NCI-H1436 treated with DMSO at 0.1 percent for 48 hours (cell line): ENCODE results near the gene CRTAC1.

Source experiments
- DNase-seq: peaks from one replicate; lab custom pipeline; 2025; lab: John Stamatoyannopoulos, UW

CRTAC1 gene

DNA sequence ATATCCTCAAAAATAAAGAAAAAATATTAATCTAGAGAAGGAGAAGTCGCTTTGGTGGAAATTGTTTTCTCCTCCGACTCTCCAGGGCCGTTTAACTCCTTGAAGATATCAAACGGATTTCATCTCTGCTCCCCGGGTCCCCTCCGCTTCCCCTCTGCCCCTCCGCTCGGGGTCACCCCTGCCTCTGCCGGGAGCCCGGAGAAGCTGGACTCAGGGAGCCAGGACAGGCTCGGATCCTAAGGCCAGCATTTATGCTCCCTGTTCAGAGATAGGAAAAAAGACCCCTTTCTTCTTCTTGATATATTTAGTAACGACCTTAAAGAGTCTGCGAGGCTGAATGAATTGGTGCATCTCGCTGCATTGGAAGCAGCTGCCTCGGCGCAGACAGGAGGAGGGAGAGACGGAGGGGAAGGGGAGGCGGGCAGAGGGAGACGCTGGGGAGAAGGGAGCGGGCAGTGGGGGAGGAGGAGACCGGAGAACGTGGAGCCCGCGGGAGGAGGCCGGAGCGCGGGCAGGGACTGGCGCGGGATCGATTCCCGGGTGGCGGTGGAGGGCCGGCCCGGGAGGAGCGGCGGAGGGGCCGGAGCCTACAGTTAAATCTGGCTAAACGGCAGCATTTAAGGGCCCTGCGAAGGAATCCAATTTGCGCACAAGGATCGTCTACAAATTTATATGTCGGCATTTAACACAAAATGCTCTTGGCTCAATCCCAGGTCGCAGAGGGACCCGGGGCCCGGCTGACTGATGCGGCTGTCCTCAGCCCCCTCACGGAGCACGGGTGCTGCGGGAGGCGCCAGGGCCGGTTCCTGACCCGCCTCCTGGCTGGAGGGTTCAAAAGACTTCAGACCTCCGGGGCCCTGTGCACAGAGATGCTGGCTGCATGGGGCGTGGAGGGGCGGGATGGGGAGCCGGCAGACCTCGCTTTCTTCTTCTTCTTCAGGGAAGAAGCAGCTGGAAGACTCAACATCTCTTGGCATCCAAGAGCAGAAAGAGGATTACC lies 55.6 kb downstream of the CRTAC1 start:
- DNase-seq: no peak

DNA sequence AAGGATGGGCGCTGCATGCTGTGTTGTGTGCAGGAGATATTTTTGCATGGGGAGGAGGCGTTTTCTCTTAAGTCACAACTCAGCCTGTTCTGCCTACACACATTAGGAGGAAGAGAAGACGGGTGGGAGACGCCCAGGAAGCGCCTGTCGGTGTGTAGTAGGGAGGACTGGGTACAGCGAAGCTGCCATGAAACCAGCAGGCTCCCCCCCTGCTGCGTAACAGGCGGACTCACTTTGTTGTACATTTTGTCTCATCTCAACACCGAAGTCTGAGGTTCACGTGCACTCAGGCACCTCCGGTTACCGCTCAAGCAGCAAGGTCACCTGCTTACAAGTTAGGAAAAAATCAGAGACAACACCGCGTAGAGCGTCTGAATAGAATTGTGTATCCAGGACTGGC lies 56.3 kb downstream of the CRTAC1 start:
- no peak for DNase-seq

DNA sequence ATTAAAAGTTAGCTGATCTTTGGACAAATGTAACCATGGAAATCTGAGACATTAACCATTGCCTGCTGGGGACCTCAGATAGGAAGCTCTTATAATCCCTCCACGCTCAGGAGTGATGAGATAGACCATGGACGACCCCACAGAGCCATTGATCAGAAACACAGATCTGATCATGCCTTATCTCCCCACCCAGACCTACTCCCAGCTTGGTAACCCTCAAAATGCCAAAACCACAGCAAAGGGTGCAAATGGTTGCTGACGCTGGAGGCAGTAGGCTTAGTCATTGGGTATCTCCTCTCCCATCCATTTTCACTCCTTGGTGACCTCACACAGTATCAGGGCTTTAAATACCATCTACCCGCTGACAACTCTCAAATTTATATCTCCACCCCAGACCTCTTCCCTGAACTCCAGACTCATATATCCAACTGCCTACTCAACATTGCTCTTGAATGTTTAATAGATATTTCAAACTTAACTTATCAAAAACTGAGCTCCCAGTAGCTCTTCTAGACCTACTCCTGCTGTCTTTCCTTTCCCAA lies 60.8 kb downstream of the CRTAC1 start:
- no peak for DNase-seq

DNA sequence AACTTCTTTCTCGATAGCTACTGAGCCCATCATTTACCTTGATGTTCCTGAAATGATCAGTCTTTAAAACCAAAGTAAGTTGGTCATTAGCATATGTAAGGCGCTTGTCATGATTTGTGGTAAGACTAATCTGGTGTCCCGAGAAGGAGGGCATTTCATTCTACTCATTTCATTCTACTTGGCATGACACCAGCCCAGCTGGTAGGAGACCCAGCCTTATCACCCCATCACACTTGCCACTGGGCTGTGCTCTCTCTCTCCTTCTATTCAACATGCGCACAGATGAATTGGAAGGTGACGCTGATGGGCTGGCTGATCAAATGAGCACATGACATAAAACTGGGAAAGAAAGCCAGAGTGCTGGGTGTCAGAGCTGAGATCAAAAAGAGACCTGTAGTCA lies 65.7 kb downstream of the CRTAC1 start:
- no peak for DNase-seq

DNA sequence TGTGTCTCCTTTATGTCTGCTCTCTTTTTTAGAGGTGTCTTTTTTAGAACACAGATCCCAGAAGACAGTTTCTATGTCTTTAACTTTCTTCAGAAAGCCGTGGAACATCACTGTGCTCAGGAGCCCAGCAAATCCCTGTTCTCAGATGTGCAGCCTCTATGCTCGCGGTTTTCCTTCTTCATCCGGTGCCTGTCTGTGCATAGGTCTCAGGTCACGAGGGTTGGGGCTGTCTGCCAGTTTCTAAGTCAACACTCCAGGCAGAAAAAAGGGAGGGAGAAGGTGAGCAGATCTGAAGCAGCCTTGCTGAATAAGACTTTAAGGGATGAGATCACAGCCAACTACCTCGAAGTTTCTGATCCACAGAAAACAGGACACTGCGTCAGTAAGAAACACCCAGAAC lies 68.5 kb downstream of the CRTAC1 start:
- no peak for DNase-seq

DNA sequence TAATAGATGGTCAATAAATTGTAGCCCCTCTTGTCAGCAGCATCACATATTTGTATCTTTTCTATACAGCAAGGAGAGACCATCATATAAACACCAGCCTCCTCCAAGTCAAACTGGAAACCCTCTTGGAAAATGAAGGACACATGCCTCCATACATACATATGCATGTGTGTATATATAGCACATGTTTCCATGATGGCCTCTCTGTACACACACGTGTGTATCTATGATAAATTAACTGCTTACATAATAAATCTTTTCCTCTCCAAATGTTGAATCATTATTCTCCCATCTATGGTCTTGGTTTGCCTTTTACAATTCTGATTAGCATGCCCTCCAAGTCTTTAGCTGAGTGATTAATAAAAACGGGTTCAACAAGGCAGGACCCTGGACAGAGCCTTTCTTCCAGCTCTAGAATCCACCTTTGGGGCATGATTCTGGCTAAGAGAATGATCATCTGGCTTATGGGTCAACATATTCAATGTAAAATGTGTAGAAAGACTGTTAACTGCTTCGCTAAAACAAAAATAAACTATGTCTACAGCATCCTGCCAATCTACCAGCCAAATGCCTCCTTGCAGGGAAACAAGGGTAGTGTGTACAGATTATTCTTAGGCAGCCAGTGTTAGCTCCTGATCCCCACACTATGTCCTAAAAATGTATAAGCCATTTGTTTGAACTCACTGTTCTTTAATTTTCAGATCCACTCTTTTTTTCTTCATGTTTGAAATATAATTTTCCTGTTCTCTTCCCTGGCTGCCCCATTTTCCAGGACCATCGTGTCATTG lies 70.0 kb downstream of the CRTAC1 start:
- DNase-seq: no peak

DNA sequence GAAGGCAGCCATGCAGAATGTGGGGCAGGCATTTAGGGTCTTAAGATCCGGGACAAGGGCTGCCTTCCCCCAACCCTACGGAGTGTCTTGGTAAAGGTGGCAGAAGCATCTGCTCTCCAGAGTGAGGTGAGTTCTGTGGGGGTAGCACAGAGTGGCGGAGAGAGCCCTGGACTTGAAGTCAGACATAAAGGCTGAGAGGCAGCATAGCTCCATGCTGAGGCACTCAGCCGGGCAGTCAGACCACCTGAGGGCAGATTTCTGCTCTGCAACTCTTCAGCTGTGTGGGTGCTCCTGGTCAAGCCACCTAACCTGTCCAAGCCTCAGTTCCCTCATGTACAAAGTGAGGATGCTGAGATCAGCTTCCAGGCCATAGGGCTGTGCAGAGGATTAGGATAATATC lies 81.0 kb downstream of the CRTAC1 start:
- no peak for DNase-seq

DNA sequence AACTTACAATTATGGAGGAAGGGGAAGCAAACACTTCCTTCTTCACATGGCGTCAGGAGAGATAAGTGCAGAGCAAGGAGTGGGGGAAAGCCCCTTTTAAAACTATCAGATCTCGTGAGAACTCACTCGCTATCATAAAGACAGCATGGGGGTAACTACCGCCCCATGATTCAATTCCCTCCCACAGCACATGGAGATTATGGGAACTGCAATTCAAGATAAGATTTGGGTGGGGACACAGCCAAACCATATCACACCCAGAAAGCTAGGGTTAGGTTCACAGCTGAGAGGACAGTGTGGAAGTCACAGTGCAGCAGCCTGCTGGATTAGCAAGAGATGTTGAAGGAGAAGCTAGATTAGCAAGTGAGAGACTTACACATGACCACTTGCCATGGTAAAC lies 81.6 kb downstream of the CRTAC1 start:
- no peak for DNase-seq

DNA sequence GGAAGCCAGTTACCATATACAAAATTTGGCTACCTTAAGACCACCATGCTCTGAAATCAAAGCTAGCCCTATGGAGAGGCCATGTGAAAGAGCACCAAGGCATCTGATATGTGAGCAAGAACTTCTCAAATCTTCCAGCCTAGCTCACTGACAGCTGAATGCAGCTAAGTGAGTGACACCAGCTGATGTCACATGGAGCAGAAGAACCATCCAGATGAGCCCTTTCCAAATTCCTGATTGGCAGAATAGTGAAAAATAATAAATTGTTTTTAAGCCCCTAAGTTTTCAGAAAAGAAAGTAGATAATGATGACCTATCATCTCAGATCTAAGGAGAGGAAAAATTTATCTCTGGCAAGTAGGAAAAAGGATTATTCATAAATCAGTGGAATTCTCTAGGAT lies 85.6 kb downstream of the CRTAC1 start:
- DNase-seq: no peak

DNA sequence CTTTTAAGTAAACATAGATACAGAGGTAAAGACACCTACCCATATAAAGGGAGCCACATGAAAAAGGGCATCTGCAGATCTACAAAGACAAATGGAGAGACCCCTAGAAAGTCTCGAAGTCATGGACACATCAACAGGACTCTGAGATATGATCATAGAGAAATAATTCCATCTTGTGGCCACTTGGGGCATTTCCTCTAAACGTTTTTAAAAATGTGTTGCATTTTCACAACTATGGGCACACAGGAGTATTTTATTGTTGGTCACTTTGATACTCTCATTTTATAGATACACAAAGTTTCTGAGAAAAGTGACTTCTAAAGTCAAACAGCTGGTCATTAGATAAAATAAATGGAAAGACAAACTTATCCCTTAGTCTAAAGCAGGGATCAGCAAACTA lies 87.1 kb downstream of the CRTAC1 start:
- DNase-seq: no peak

DNA sequence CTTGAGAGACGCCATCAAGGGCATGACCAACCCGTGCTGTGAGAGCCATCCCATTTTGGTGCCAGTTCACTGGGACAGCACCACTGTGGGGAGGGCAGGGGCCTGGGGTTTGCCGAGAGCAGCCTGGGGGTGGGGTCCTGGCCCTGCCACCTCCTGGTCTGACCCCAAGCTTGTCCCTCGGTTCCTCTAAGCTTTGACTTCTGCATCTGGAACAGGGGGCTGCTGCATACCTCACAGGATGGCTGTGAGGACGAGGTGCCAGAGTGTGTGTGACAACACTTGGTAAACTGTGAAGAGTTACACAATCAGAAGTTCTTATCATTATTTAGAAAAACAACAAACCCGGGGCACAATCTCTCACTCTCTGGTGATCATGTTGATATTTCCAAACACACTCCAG lies 89.9 kb downstream of the CRTAC1 start:
- no peak for DNase-seq

DNA sequence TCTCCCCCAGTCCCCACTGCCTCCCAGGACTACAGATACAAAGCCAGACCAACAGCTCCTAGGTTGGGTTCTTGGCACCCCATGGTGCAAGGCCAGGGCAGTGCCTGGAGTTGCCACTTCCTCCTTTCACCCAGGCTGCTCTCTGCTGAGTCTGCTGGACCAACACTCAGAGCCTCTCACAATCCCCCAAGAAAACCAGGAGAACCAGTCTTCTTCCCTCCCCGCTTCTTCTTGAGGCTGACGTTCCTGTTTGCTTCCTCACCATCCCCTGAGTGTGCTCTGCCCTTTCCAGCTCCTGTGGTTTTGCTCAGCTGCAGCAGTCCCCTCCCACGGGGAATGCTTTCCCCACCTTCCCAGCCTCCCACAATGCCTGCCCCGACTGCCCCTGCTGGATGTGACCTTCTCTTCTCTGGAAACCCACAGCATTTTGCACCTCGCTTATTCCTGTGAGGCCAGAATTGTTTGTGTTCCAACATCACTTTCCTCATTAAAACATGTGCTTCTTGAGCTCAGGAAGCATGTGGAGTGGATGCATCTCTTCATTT lies 90.9 kb downstream of the CRTAC1 start:
- DNase-seq: no peak

DNA sequence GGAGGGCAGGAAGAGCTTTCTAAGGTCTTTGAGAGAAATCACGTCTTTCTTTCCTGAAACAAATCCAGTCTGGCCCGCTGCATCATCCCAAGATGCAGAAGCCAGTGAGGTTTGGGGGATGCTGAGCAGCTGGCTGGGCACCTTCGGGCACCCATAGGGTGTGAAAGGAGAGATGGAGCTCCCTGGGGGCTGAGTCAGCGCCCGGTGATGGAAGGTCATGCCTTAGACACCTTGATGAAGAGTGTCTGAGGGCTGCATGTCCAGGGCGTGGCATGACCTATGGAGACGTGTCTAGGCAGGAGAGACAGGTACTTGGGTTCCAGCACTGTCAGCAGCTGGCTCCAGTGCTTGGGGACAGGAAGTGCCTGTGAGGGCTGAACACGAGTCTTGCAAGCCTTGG lies 92.5 kb downstream of the CRTAC1 start:
- no peak for DNase-seq

DNA sequence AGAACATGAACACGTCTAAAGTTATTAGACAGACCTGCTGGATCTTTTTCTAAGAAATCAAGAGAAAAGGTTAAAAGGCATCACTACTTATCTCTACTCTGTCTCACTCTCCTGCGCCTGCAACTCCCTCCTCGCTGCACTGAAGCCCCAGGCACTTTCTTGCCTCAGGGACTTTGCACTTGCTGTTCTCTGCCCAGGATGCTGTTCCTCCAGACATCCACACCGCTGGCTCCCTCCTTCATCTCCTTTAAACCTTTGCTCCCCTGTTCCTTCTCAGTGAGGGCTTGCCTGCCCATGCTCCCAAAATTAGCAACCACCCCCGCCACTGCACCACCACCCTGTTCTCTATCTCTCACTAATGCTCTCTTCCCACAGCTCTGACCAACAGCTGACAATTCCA lies 93.4 kb downstream of the CRTAC1 start:
- DNase-seq: no peak

DNA sequence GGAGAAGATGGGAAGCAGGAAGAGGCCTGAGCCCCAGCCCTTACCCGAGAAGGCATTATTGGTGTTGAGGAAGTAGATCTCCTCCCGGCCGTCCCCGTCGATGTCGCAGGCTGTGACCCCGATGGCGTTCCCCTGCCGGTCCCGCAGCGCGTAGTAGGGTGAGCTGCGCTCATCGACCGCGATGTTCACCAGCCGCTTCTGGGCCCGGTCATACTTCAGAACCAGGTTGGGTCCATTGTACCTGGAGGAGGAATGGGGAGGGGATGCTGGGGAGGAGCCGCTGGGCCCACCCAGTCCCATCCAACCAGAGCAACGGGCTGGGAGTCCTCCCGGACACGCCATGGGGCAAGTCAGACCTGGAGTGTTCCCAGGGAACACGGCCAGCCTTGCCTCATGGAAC lies 94.3 kb downstream of the CRTAC1 start:
- no peak for DNase-seq

DNA sequence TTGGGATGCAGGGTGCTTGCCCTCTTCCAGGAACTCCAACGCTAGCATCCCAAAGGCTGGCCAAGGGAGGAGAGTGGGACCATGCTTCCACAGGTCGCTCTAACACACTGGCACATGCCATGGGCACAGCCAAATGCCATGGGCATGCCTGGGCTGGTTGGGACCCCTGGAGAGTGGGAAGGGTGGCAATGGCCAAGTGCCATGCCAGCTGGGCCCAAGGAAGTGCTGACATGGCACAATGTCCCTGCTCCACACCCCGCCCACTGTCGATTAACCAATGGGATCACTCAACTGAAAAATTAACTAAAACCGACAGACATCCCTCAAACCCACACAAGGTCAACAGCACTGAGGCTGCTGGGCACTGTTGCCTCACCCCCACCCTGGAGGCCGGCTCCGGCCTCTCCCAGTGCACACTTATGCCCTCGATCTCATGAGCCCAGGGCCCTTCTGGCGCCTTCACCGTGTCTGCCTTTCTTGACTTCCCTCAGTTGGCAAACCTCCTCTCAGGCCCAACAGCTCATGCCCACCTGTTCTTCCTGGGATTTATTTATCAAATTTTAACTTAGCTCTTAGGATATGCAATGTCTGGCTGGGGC lies 97.4 kb downstream of the CRTAC1 start:
- no peak for DNase-seq

DNA sequence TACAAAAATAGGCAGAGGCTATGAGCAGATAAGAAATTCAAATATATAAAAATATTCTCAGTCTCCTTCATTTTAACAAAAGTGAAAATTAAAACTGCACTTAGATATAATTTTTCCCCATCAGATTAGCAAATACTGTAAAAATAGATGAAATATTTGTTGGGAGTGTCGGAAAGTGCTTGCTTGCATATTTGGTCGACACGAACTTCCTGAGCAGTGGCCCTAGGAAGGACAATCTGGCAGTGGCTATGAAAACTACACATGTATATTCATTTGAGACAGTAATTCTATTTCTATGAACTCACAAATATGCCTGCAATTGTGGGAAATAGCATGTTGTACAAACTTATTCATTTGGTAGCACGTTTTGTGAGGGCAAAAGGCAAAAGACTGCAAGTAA lies 99.4 kb downstream of the CRTAC1 start:
- DNase-seq: no peak

DNA sequence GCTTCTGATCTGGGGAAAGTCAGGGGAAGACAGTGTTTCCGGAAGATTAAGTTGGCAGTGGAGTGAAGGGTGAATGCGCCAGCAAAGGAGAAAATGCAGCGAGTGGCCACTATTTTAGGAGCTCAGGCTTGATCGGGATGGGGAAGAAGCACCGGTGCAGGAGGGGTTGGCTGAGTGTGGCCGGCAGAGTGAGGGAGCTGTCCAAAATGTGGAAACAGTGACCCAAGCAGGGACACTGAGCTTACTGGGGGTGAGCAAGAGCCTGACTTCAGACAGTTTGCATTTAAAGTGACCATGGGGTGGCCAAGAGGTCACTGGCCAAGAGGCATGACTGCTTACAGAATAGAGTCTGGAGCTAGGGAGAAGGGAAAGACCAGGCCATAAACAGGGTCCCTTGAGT lies 101.5 kb downstream of the CRTAC1 start:
- no peak for DNase-seq

DNA sequence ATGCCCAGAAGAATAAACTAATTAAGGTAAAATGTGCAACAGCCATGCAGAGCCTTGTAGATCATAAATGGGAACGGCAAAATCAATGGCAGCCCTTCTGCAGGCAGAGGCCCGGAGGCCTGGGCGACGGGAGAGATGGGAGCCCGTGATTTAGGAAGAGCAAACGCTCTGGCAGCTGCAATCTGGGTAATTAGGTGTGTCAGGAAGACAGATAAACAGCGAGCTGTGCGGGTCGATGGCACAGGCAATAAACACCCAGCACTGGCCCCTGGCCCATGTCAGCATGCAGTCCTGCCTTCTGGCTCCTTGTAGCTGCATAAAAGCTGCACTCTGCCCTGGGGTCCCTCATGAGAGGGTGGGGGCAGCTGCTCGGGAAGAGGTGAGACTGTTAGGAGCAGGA lies 102.8 kb downstream of the CRTAC1 start:
- DNase-seq: no peak

DNA sequence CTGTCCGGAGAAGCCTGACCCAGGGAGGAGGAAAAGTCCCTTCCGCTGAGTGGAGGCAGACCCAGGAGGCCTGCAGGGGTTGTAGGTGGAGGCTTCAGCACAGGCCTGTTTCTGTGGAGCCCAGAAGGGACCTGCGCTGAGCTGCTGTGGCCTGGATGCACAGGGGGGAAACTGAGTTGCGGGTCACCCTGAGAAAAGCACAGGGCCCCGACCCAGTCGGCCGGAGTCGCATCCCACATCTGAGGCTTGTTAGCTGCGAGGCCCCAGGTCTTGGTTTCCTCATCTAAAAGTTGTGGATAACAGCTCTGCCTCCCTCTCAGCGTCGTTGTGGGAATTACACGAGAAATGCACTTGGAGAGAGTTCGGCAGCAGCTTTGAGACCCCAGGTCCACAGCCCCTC lies 104.4 kb downstream of the CRTAC1 start:
- DNase-seq: no peak

DNA sequence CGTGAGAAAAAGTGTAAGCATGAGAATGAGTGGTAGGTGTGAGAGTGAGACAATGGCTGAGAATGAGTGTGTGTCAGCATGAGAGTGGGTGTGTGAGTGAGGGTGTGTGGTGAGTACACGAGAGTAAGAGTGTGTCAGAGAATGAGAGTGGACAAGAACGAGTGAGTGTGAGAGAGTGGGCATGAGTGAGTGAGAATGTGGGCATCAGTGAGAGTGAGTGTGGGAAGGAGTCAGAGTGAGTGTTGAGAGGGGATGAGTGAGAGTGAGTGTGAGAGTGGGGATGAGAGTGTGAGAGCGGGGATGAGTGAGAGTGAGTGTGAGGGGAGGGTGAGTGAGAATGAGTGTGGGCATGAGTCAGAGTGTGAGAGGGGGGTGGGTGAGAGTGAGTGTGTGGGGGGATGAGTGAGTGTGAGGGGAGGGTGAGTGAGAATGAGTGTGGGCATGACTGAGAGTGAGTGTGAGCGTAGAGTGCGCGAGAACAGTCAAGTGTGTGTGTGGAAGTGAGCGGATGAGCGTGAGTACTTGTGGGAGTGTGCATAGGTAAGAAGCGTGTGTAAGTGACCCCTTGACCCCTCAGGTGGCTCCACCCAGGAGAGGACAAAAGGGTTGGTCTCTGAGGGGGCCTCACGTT lies 105.0 kb downstream of the CRTAC1 start:
- DNase-seq: no peak

DNA sequence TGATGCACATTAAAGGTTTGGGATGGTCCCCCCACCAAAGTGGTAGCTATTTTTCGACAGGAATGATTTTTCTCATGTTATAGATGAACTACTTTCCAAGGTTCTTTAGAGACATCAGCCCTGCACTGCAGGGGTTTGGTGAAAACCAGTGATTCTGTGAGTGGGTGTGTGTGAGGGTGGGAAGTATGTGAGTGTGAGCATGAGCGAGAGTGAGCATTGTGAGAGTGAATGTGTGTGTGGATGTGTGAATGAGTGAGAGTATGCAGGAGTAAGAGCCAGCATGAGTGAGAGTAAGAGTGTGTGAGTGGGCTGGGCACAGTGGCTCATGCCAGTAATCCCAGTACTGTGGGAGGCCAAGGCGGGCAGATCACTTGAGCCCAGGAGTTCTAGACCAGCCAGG lies 105.7 kb downstream of the CRTAC1 start:
- no peak for DNase-seq
